ENCODE results near the gene SNX25. TPM values are rescaled to one million over a fixed set of nuclear protein-coding genes. Genes with fewer than 3 reads are reported as not detected.
A peak's percentile ranks its signal among the peaks of the same experiment; 100 is the strongest.

Gene SNX25
- total and polyA plus RNA-seq, 2 donors: 9.9 to 32.7 TPM

DNA sequence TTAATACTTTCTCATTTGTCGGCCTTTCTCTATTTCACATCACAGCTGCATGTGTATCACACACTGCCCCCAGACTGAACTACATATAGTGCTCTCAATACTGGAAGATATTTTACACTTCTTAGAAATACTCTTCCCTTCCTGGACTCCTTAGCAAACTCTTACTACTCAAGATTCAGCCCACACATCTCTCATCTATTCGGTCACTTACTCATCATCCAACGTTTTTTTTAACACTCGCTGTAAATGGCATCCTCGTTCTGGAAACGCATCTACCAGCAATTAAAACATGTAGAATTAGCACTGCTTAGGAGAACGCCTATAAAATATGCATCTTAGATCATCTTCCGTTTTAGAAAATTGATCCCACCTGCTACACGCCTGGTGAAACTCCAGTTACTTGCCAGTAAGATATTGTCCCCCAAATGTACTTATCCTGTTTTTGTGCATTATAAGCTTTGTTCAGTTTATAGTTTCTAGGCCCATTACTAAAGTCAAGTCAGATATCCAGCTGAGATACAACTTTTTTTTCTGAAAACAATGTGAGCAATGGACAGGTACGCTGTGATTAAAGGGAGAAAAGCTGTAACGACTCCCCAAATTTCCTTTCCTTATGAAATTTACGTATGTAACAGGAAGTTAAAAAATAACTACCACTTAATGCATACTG lies 185.3 kb downstream of the SNX25 start:
- peak overlapping the region; percentile 35 for H3K27ac ChIP-seq (ENCODE audit: low read depth)
- H3K36me3 ChIP-seq (ENCODE audit: insufficient read depth): no peaks in the 10 kb centered on the region
- no peaks in the 10 kb centered on the region for H3K4me1 ChIP-seq (ENCODE audit: insufficient read depth)
- DNase-seq (ENCODE audit: extremely low spot score): no peak
- 45% methylated on average over 12 of the region's 12 CpGs for WGBS
- H3K4me3 ChIP-seq (ENCODE audit: low read depth, low read length): peak overlapping the region; percentile 64

- Histone ChIP-seq H3K27ac (ENCODE audit: low read depth) (peak within 1 kb of the TSS; percentile 99), H3K4me1 (ENCODE audit: insufficient read depth) (no peaks in the 10 kb centered on the region), H3K4me3 (ENCODE audit: low read depth, low read length) (peak within 1 kb of the TSS; percentile 64), H3K36me3 (ENCODE audit: insufficient read depth) (peaks cover 2% of the 10 kb centered on the region)
- peak; percentile 83 for DNase-seq (ENCODE audit: extremely low spot score)
- 4% methylated on average over 12 of the region's 12 CpGs for WGBS
These were observed 186.0 kb downstream of the SNX25 start, which contains the start of gene LRP2BP for GRCh38 chr4:185395238-185395955. LRP2BP (minus strand) TSS chr4:185395924; CDS start chr4:185378186, 17,738 bp downstream.

GRCh38 chr4:185395956-185396723 lies 186.7 kb downstream of the SNX25 start:
- peak; percentile 91 for DNase-seq (ENCODE audit: extremely low spot score)
- peak overlapping the region; percentile 99 for H3K27ac ChIP-seq (ENCODE audit: low read depth)
- no peaks in the 10 kb centered on the region for H3K4me1 ChIP-seq (ENCODE audit: insufficient read depth)
- WGBS: under 1% methylated on average over 98 of the region's 98 CpGs
- H3K4me3 ChIP-seq (ENCODE audit: low read depth, low read length): peak overlapping the region; percentile 64
- H3K36me3 ChIP-seq (ENCODE audit: insufficient read depth): peaks cover 3% of the 10 kb centered on the region

DNA sequence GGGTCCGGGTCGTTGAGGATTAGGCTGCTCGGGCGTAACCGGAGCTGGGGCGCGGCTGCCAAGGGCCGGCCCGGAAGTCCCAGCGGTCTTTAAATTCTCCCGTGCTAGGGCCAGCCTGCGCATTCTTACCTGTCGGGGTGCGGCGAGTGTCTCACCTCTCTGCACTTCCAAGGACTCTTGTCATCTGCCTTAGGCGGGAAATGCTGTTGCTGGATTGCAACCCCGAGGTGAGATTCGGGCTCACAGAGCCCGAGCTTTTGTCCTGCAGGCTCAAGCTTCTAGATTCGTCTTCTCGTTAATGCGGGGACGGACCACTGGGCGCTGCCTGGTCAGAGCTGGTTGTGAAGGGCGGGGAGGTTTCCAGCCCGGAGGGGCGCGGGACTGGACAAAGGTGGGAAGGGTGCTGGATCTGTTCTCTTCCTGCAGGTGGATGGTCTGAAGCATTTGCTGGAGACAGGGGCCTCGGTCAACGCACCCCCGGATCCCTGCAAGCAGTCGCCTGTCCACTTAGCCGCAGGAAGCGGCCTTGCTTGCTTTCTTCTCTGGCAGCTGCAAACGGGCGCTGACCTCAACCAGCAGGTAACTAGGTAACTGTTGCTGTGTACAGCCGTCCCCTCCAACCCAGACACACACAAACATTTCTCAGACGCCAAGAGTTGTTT lies 187.5 kb downstream of the SNX25 start, which contains the start of gene ANKRD37:
ANKRD37 (plus strand) TSS at position 118 of the 662 bp plus-strand sequence; CDS start at position 201, 83 bp downstream.
- Histone ChIP-seq H3K36me3 (ENCODE audit: insufficient read depth) (peaks cover 3% of the 10 kb centered on the region), H3K4me3 (ENCODE audit: low read depth, low read length) (peak within 1 kb of the TSS; percentile 64), H3K27ac (ENCODE audit: low read depth) (peak within 1 kb of the TSS; percentile 99), H3K4me1 (ENCODE audit: insufficient read depth) (no peaks in the 10 kb centered on the region)
- 5% methylated on average over 38 of the region's 38 CpGs for WGBS
- peak; percentile 48 for DNase-seq (ENCODE audit: extremely low spot score)

- Histone ChIP-seq H3K27ac (ENCODE audit: low read depth) (no peak overlapping the region), H3K36me3 (ENCODE audit: insufficient read depth) (peaks cover 3% of the 10 kb centered on the region), H3K4me1 (ENCODE audit: insufficient read depth) (no peaks in the 10 kb centered on the region), H3K4me3 (ENCODE audit: low read depth, low read length) (no peak overlapping the region)
- 24% methylated on average over 2 of the region's 2 CpGs for WGBS
- no peak for DNase-seq (ENCODE audit: extremely low spot score)
These were observed 189.2 kb downstream of the SNX25 start for GRCh38 chr4:185398618-185399017.

DNA sequence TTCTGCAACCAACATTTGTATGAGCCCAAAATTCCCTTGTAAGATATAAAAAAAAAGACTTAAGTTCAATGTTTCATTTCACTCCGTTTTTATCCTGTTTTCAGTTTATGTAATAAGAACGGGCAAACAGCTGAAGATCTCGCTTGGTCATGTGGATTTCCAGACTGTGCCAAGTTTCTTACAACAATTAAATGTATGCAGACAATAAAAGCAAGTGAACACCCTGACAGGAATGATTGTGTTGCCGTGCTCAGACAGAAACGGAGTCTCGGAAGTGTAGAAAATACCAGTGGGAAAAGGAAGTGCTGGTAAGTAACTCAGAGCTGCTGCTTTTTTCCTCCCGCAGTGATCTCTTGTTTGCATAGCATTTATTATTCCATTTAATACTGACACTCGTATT lies 190.1 kb downstream of the SNX25 start:
- no peak overlapping the region for H3K4me3 ChIP-seq (ENCODE audit: low read depth, low read length)
- peaks cover 3% of the 10 kb centered on the region for H3K36me3 ChIP-seq (ENCODE audit: insufficient read depth)
- WGBS: 63% methylated on average over 8 of the region's 8 CpGs
- no peaks in the 10 kb centered on the region for H3K4me1 ChIP-seq (ENCODE audit: insufficient read depth)
- DNase-seq (ENCODE audit: extremely low spot score): no peak
- peak overlapping the region; percentile 56 for H3K27ac ChIP-seq (ENCODE audit: low read depth)

DNA sequence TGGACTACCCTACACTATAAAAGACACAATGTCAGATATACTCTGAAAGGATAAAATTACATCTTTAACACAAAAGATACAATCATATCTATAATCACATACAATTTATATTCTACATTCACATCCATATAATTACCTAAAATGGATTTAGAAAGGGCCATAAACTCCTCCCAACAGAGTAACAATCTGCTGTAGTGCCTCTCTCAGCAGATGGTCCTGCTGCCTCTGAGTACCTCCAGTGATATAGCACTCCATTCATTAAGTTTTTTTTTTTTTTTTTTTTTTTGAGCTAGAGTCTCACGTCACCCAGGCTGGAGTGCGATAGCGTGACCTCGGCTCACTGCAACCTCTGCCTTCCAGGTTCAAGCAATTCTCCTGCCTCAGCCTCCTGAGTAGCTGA lies 194.6 kb downstream of the SNX25 start:
- Histone ChIP-seq H3K4me1 (ENCODE audit: insufficient read depth) (no peaks in the 10 kb centered on the region), H3K4me3 (ENCODE audit: low read depth, low read length) (no peak overlapping the region), H3K36me3 (ENCODE audit: insufficient read depth) (peaks cover 3% of the 10 kb centered on the region), H3K27ac (ENCODE audit: low read depth) (no peak overlapping the region)
- DNase-seq (ENCODE audit: extremely low spot score): no peak
- WGBS: 96% methylated on average over 4 of the region's 4 CpGs

DNA sequence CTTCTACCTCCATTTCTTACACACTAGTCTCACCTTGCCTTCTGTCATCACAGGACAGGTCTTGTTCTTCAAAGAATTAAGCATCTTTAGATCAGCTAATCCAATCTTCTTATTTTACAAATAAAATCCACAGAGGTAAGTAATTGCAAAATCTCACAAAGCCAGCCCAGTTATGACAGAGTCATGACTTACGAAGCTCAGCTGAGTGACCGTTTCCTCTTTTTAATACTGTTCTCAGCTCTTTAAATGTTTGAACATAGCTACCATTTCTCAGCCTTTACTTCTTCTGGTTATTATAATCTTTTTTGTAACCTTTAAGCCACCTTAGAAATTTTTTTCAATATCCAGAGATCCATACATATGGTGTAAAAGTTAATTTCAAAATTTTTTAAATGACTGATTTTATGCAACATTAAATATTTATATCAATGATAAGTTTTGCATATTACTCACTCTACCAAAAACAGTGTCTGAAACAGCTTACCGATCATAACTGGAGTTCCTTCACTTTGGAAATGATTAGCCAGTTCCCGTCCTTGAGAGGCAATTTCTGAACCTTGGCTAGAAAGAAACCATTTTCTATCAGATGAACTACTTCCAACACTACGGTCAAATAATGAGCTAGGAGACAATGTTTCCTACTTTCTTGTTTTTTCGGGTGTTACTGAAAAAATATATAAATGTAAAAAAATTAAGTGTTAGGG lies 196.1 kb downstream of the SNX25 start:
- H3K36me3 ChIP-seq (ENCODE audit: insufficient read depth): peaks cover 2% of the 10 kb centered on the region

DNA sequence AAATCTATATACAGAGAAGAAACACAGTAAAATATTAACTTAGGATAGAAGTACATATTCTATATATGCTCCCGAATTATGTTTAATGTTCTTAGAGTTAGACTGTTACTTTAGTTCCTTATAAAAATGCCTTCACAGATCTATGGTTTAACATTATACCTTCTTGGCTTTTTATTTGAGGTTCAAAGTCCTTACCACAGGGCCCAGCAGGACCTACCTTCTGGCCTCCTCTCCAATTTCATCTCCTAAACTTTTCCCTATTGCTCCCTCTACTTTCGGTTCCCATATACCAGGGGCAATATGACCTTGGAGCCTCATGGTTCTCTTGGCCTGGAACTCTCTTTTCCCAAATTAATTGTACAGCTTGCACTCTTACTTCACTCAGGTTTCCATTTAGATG lies 199.0 kb downstream of the SNX25 start:
- DNase-seq (ENCODE audit: extremely low spot score): no peak
- Histone ChIP-seq H3K4me3 (ENCODE audit: low read depth, low read length) (no peak overlapping the region), H3K27ac (ENCODE audit: low read depth) (no peak overlapping the region), H3K4me1 (ENCODE audit: insufficient read depth) (no peaks in the 10 kb centered on the region), H3K36me3 (ENCODE audit: insufficient read depth) (peaks cover 2% of the 10 kb centered on the region)
- WGBS: 97% methylated on average over 2 of the region's 2 CpGs

More for the DNA sequence above, 196.1 kb downstream of the SNX25 start:
- H3K4me3 ChIP-seq (ENCODE audit: low read depth, low read length): no peak overlapping the region
- WGBS: 92% methylated on average over 6 of the region's 6 CpGs
- no peak overlapping the region for H3K27ac ChIP-seq (ENCODE audit: low read depth)
- H3K4me1 ChIP-seq (ENCODE audit: insufficient read depth): no peaks in the 10 kb centered on the region
- DNase-seq (ENCODE audit: extremely low spot score): no peak

- no peak for DNase-seq (ENCODE audit: extremely low spot score)
- Histone ChIP-seq H3K4me3 (ENCODE audit: low read depth, low read length) (no peak overlapping the region), H3K36me3 (ENCODE audit: insufficient read depth) (peaks cover 4% of the 10 kb centered on the region), H3K27ac (ENCODE audit: low read depth) (no peak overlapping the region), H3K4me1 (ENCODE audit: insufficient read depth) (no peaks in the 10 kb centered on the region)
- WGBS: 82% methylated on average over 5 of the region's 5 CpGs
These were observed 202.5 kb downstream of the SNX25 start for GRCh38 chr4:185411849-185412248.

DNA sequence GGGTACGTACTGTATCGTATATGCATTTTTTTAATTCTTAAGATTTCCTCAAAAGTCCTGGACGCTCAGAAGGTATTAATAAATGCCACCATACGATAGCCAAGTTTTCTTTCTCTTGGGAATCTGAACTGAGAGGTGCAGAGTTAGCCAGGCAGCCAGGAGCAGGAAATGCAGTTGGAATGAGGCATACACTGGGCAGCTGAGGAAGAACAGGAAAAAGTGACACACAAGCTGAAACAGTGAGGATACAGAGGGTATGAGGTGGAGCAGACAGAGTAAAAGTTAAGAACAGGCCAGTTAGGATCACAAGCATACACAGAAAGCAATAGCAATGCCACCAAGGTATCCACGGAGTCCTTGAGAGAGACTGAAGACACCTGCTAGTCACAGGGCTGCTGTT lies 203.0 kb downstream of the SNX25 start:
- Histone ChIP-seq H3K4me3 (ENCODE audit: low read depth, low read length) (no peak overlapping the region), H3K4me1 (ENCODE audit: insufficient read depth) (no peaks in the 10 kb centered on the region), H3K27ac (ENCODE audit: low read depth) (no peak overlapping the region), H3K36me3 (ENCODE audit: insufficient read depth) (peaks cover 6% of the 10 kb centered on the region)
- 85% methylated on average over 5 of the region's 5 CpGs for WGBS
- no peak for DNase-seq (ENCODE audit: extremely low spot score)
